K562 (cell line): ENCODE results near the gene IFRD1. TPM values are rescaled to one million over a fixed set of nuclear protein-coding genes. Genes with fewer than 3 reads are reported as not detected.

Source experiments
- DDX20 ChIP-seq: fragments of 450-650 bp; IDR thresholded peaks from 2 replicates; pipeline ENCODE4 v1.6.1; 2016; ENCODE audit warnings: missing genetic modification characterization, low read depth, mild to moderate bottlenecking, missing compliant biosample characterization, moderate library complexity
- ETS2 ChIP-seq: IDR thresholded peaks from 2 replicates; pipeline ENCODE4 v1.6.1; 2016; ENCODE audit warnings: borderline replicate concordance, missing genetic modification characterization, mild to moderate bottlenecking, moderate library complexity, missing compliant biosample characterization; ENCODE audit not compliant: poor library complexity, severe bottlenecking
- GABPA ChIP-seq: fragments of 200-800 bp; sonication (Bioruptor generic); conservative IDR thresholded peaks from 2 replicates; pipeline ENCODE4 v1.6.1; 2016; ENCODE audit warnings: low read depth, missing genetic modification characterization, missing compliant biosample characterization
- GABPB1 ChIP-seq: sonication (generic); formaldehyde crosslinking; IDR thresholded peaks from 2 replicates; pipeline ENCODE4 v1.8.0; 2022; ENCODE audit warnings: mild to moderate bottlenecking, missing genetic modification reagents
- GATAD2B ChIP-seq: fragments of 450-650 bp; IDR thresholded peaks from 2 replicates; pipeline ENCODE4 v1.6.1; 2017; ENCODE audit warnings: mild to moderate bottlenecking, borderline replicate concordance
- GTF2F1 ChIP-seq: IDR thresholded peaks from 2 replicates; pipeline ENCODE4 v1.6.1; 2011; ENCODE audit warnings: low read depth, low read length, improper control_type of control experiment
- HCFC1 ChIP-seq: IDR thresholded peaks from 2 replicates; pipeline ENCODE4 v1.6.1; 2012; ENCODE audit warnings: low read depth, low read length, improper control_type of control experiment
- KAT7 ChIP-seq: sonication (generic); formaldehyde crosslinking; IDR thresholded peaks from 2 replicates; pipeline ENCODE4 v1.8.0; 2022; ENCODE audit warnings: missing genetic modification reagents, mild to moderate bottlenecking, borderline replicate concordance
- KDM2B ChIP-seq: fragments of 250-450 bp; sonication (Bioruptor Pico); IDR thresholded peaks from 2 replicates; pipeline ENCODE4 v1.8.0; 2021; ENCODE audit warnings: mild to moderate bottlenecking, moderate library complexity
- PML ChIP-seq: IDR thresholded peaks from 2 replicates; pipeline ENCODE4 v1.6.1; 2012; ENCODE audit warnings: low read length, inconsistent platforms
- TAF7 ChIP-seq: fragments of 450-650 bp; IDR thresholded peaks from 2 replicates; pipeline ENCODE4 v1.6.1; 2016; ENCODE audit warnings: missing genetic modification characterization, missing compliant biosample characterization
- TBL1XR1 ChIP-seq, 2 experiments: IDR thresholded peaks; 2 replicates each; pipeline ENCODE4 v1.6.1; 2012; ENCODE audit warnings: improper control_type of control experiment in 2 of 2, low read length in 2 of 2, mild to moderate bottlenecking in 1 of 2
- THAP12 ChIP-seq: fragments of 250-450 bp; sonication (Bioruptor Pico); IDR thresholded peaks from 2 replicates; pipeline ENCODE4 v1.9.0; 2021; ENCODE audit warnings: mild to moderate bottlenecking, inconsistent platforms
- ZBTB7A ChIP-seq: IDR thresholded peaks from 2 replicates; pipeline ENCODE4 v1.6.1; 2011; ENCODE audit warnings: low read depth, mild to moderate bottlenecking, low read length, moderate library complexity, borderline replicate concordance; ENCODE audit not compliant: control insufficient read depth
- ZEB2 ChIP-seq: fragments of 450-650 bp; IDR thresholded peaks from 2 replicates; pipeline ENCODE4 v1.6.1; 2016
- ZNF140 ChIP-seq: fragments of 250-450 bp; sonication (Bioruptor Pico); IDR thresholded peaks from 2 replicates; pipeline ENCODE4 v1.8.0; 2021; ENCODE audit warnings: moderate library complexity, mild to moderate bottlenecking, inconsistent platforms
- ZNF398 ChIP-seq: fragments of 250-450 bp; sonication (Bioruptor Pico); IDR thresholded peaks from 2 replicates; pipeline ENCODE4 v1.8.0; 2021; ENCODE audit warnings: moderate library complexity, mild to moderate bottlenecking, inconsistent platforms
- ZNF609 ChIP-seq: sonication (generic); formaldehyde crosslinking; IDR thresholded peaks from 2 replicates; pipeline ENCODE4 v1.8.1; 2023; ENCODE audit warnings: missing genetic modification reagents, mild to moderate bottlenecking, borderline replicate concordance
- polyA plus RNA-seq, 8 experiments: library from polyadenylated mRNA; depleted of rRNA in 4 of 8; stranded (reverse) in 5 of 8; unstranded in 3 of 8; fragments of >200 nt; fragmentation: Nextera tagmentation in 2 of 8; fragmentation: Illumina TruSeq in 1 of 8; extraction: Ambion mirVana in 2 of 8; extraction: Trizol in 1 of 8; gene quantifications; 2 replicates each; pipeline versions ENCODE4 v1.2.1 to v1.2.3, GENCODE V29; 2011 to 2014; ENCODE audit warnings: inconsistent platforms in 1 of 8, missing spikeins in 1 of 8
- total RNA-seq, 7 experiments: library from RNA; depleted of rRNA in 6 of 7; stranded (reverse); fragments of >200 nt in 6 of 7; fragmentation: Illumina TruSeq in 2 of 7; extraction: Trizol in 2 of 7; gene quantifications; 2 replicates each; pipeline versions ENCODE4 v1.2.1 to v1.2.3, GENCODE V29; 2011 to 2021; ENCODE audit warnings: low replicate concordance in 1 of 7

The IFRD1 gene
- total and polyA plus RNA-seq, 9 of the 15 experiments (the other 6 are each of a cell fraction or from before 2014, with no cell fraction given), result 27.6 to 81.8 (median 68.1) TPM

- TF ChIP-seq ZBTB7A (no peak; the same call in 1 of the 2 replicates), THAP12 (CRISPR knock-in tag) (peak; percentile 94), KAT7 (CRISPR knock-in tag) (peak; percentile 75; the same call in 1 of the 2 replicates), ZEB2 (peak; percentile 43; the same call in 1 of the 2 replicates), TBL1XR1 (IDR thresholded peaks at IDR 0.05; ENCODE audit: low read length in 2 of 2) (peak in 1 of 2 experiments; percentile 48; a peak in 2 of 4 replicates), GTF2F1 (peak; percentile 97), ZNF140 (CRISPR knock-in tag) (no peak), GABPB1 (CRISPR knock-in tag) (peak; percentile 68; the same call in 1 of the 2 replicates), GATAD2B (no peak), GABPA (tag) (peak; percentile 70), HCFC1 (peak; percentile 98), ETS2 (tag) (no peak), PML (peak; percentile 98), ZNF609 (no peak), DDX20 (no peak), KDM2B (CRISPR knock-in tag) (0 out of 2 replicates have a peak, but pooled peaks have one; percentile 71), ZNF398 (CRISPR knock-in tag) (no peak), TAF7 (tag) (peak; percentile 94)
These were observed at the start of gene IFRD1 (continued) for GRCh38 chr7:112449902-112450806.
